ENCODE measurements around the gene SNRPB.

The SNRPB gene

GRCh38 chr20:2469991-2470422 lies 582 bp downstream of the SNRPB start:
- no peak for DNase-seq (ENCODE audit: low spot score)
- Histone ChIP-seq H3K4me3 (peak overlapping the region; percentile 77), H3K27ac (peak overlapping the region; percentile 90 to 93)
- TF ChIP-seq CTCF (IDR thresholded peaks at IDR 0.05): no peak

GRCh38 chr20:2468581-2469407 lies 1.8 kb downstream of the SNRPB start:
- no peak for TF ChIP-seq CTCF (IDR thresholded peaks at IDR 0.05)
- Histone ChIP-seq H3K27ac (peak overlapping the region in 1 of 2 donors; percentile 90), H3K4me3 (peak overlapping the region; percentile 77)
- no peak for DNase-seq (ENCODE audit: low spot score)

GRCh38 chr20:2467412-2467811 lies 3.2 kb downstream of the SNRPB start:
- no peak overlapping the region for H3K4me3 ChIP-seq
- DNase-seq (ENCODE audit: low spot score): no peak
- no peak overlapping the region for H3K27ac ChIP-seq
- no peak for TF ChIP-seq CTCF (IDR thresholded peaks at IDR 0.05)

- DNase-seq (ENCODE audit: low spot score): no peak
- no peak overlapping the region for H3K4me3 ChIP-seq
- H3K27ac ChIP-seq: no peak overlapping the region
- TF ChIP-seq CTCF (IDR thresholded peaks at IDR 0.05): no peak
These were observed 5.5 kb downstream of the SNRPB start for GRCh38 chr20:2465100-2465499.

- Histone ChIP-seq H3K4me3 (no peak overlapping the region), H3K27ac (no peak overlapping the region)
- TF ChIP-seq CTCF (IDR thresholded peaks at IDR 0.05): no peak
- DNase-seq (ENCODE audit: low spot score): no peak
These were observed 6.8 kb downstream of the SNRPB start for GRCh38 chr20:2463616-2464365.

GRCh38 chr20:2462484-2462883 lies 8.1 kb downstream of the SNRPB start:
- TF ChIP-seq CTCF (IDR thresholded peaks at IDR 0.05): no peak
- DNase-seq (ENCODE audit: low spot score): no peak
- no peak overlapping the region for H3K27ac ChIP-seq
- H3K4me3 ChIP-seq: no peak overlapping the region

Measured in coronary artery (tissue), 2 donors.